B cell (primary cell): ENCODE results near the gene GRHPR. TPM values are rescaled to one million over a fixed set of nuclear protein-coding genes. Genes with fewer than 3 reads are reported as not detected.

Experiments used
- ATAC-seq: fragments of 200-7000 bp; cut with Tn5 transposase; one replicate; pipeline ENCODE4 v1.10.0; 2021; ENCODE audit warnings: low read depth, mild to moderate bottlenecking, moderate number of reproducible peaks, moderate library complexity
- CTCF ChIA-PET: fragments of 350-600 bp; sonication (Branson Sonifier 250); formaldehyde crosslinking; loops from one replicate; lab custom pipeline; 2021; ENCODE audit warnings: antibody characterized with exemption, inconsistent platforms; lab: Charles Lee
- POLR2A ChIA-PET: fragments of 350-600 bp; sonication (Branson Sonifier 250); formaldehyde crosslinking; loops from one replicate; lab custom pipeline; 2021; ENCODE audit warnings: antibody characterized with exemption; lab: Charles Lee
- DNase-seq: peaks from one replicate; pipeline ENCODE4 v3.0.0; 2013
- H2AFZ ChIP-seq: 2 replicates; pipeline ENCODE4 v1.6.1; 2012; ENCODE audit warnings: mild to moderate bottlenecking, low read depth, low read length; ENCODE audit not compliant: insufficient read depth, poor library complexity, severe bottlenecking
- H3K27ac ChIP-seq, 2 donors: 1 replicate in 1 of 2; 2 replicates in 1 of 2; pipeline ENCODE4 v1.5.1; 2012 to 2013; ENCODE audit warnings: low read length in 2 of 2, mild to moderate bottlenecking in 2 of 2, moderate library complexity in 1 of 2
- H3K27me3 ChIP-seq, 4 experiments: fragments of 200-600 bp in 1 of 4; sonication (generic) in 1 of 4; replicated peaks in 1 of 4; 1 replicate in 2 of 4; 2 replicates in 2 of 4; pipeline versions ENCODE4 v1.6.1 to v1.7.0; 2013 to 2016; ENCODE audit warnings: low read length in 3 of 4, mild to moderate bottlenecking in 2 of 4, mixed read lengths in 1 of 4, moderate library complexity in 1 of 4; ENCODE audit not compliant: insufficient read depth in 4 of 4, control insufficient read depth in 3 of 4; ENCODE audit errors: control extremely low read depth in 1 of 4
- H3K36me3 ChIP-seq, 2 experiments: replicated peaks in 1 of 2; 1 replicate in 1 of 2; 2 replicates in 1 of 2; pipeline versions ENCODE4 v1.6.1 to v1.7.1; 2013; ENCODE audit warnings: low read length in 1 of 2; ENCODE audit not compliant: insufficient read depth in 2 of 2, control insufficient read depth in 1 of 2; ENCODE audit errors: control extremely low read depth in 1 of 2, extremely low read depth in 1 of 2
- H3K4me1 ChIP-seq, 2 donors: fragments of 200-600 bp in 1 of 2; sonication (generic) in 1 of 2; 1 replicate in 1 of 2; 2 replicates in 1 of 2; pipeline versions ENCODE4 v1.5.1 to v1.6.1; 2013 to 2017; ENCODE audit warnings: low read length in 2 of 2; ENCODE audit not compliant: control insufficient read depth in 2 of 2, insufficient read depth in 2 of 2
- H3K4me2 ChIP-seq: replicated peaks from 2 replicates; pipeline ENCODE3; 2012; ENCODE audit warnings: mild to moderate bottlenecking, low read depth, low read length; ENCODE audit not compliant: poor library complexity, severe bottlenecking
- H3K4me3 ChIP-seq, 5 experiments: fragments of 200-600 bp in 1 of 5; sonication (generic) in 1 of 5; 1 replicate in 3 of 5; 2 replicates in 2 of 5; pipeline versions ENCODE4 v1.5.1 to v1.7.0; 2011 to 2016; ENCODE audit warnings: low read length in 4 of 5, mild to moderate bottlenecking in 4 of 5, low read depth in 2 of 5, control low read depth in 1 of 5, moderate library complexity in 1 of 5; ENCODE audit not compliant: insufficient read depth in 1 of 5; ENCODE audit errors: control extremely low read depth in 1 of 5, extremely low read depth in 1 of 5
- H3K79me2 ChIP-seq: fragments of 200-600 bp; sonication (generic); one replicate; pipeline ENCODE4 v1.6.0; 2016; ENCODE audit warnings: low read length; ENCODE audit not compliant: control insufficient read depth, insufficient read depth
- H3K9ac ChIP-seq: fragments of 200-600 bp; sonication (generic); 2 replicates; pipeline ENCODE4 v1.6.1; 2017; ENCODE audit warnings: mild to moderate bottlenecking, low read length, moderate library complexity
- H3K9me3 ChIP-seq, 3 donors: one replicate each; pipeline versions ENCODE4 v1.6.1 to v1.7.1; 2013; ENCODE audit warnings: low read length in 2 of 3; ENCODE audit not compliant: control insufficient read depth in 2 of 3, insufficient read depth in 1 of 3; ENCODE audit errors: control extremely low read depth in 1 of 3
- H4K20me1 ChIP-seq: 2 replicates; pipeline ENCODE4 v1.6.0; 2012; ENCODE audit warnings: mild to moderate bottlenecking, low read length; ENCODE audit not compliant: insufficient read depth, control insufficient read depth, poor library complexity, severe bottlenecking
- H3K27ac Mint-ChIP-seq: one replicate; pipeline ENCODE4 v1.8.0; 2021; ENCODE audit warnings: mixed read lengths
- H3K27me3 Mint-ChIP-seq: one replicate; pipeline ENCODE4 v1.8.0; 2021; ENCODE audit warnings: mixed read lengths
- H3K4me1 Mint-ChIP-seq: one replicate; pipeline ENCODE4 v1.8.0; 2021; ENCODE audit warnings: mixed read lengths
- H3K4me3 Mint-ChIP-seq: one replicate; pipeline ENCODE4 v1.8.0; 2021; ENCODE audit warnings: mixed read lengths
- H3K9me3 Mint-ChIP-seq: one replicate; pipeline ENCODE4 v1.8.0; 2022; ENCODE audit warnings: mixed read lengths; ENCODE audit not compliant: insufficient read depth
- CTCF ChIP-seq: fragments of 200-600 bp; IDR thresholded peaks from one replicate; pipeline ENCODE4 v1.8.0; 2022; ENCODE audit warnings: antibody characterized with exemption, mild to moderate bottlenecking
- EZH2 ChIP-seq: IDR thresholded peaks from 2 replicates; pipeline ENCODE4 v1.6.1; 2012; ENCODE audit warnings: borderline replicate concordance, low read depth, mild to moderate bottlenecking, moderate library complexity, low read length; ENCODE audit not compliant: insufficient read depth, poor library complexity, severe bottlenecking
- WGBS: methylation state at CpG from one replicate; pipeline ENCODE4 v1.1.5; 2013; ENCODE audit warnings: missing lambda C conversion rate; ENCODE audit not compliant: insufficient coverage; 5-methylcytosine and 5-hydroxymethylcytosine counted together
- intact Hi-C: fragments of 100-400 bp; cut with micrococcal nuclease; formaldehyde crosslinking; loops from one replicate; pipeline ENCODE4 v1.10.0; 2022
- polyA plus RNA-seq: library from polyadenylated mRNA; depleted of rRNA; stranded (reverse); fragments of >200 nt; gene quantifications from 2 replicates; pipeline ENCODE4 v1.2.3, GENCODE V29; 2012
- total RNA-seq, 2 donors: library from RNA; stranded (reverse); fragments of 120-200 nt in 1 of 2; gene quantifications; 1 replicate in 1 of 2; 2 replicates in 1 of 2; pipeline versions ENCODE4 v1.2.3 to v1.2.4, GENCODE V29; 2013 to 2022

GRHPR gene
- total and polyA plus RNA-seq, 2 donors (not counting 1 experiment from before 2014, with no cell fraction given), result 121 to 138 TPM

GRCh38 chr9:37421914-37422288 lies 595 bp upstream of the GRHPR start:
- Histone ChIP-seq H3K79me2 (peaks cover 57% of the 10 kb centered on the region), H3K27ac (peak overlapping the region; percentile 68 to 80), H3K9ac (peak overlapping the region; percentile 92), H2AFZ (peak overlapping the region; percentile 99), H3K4me2 (peak overlapping the region; percentile 84), H3K4me3 (peak overlapping the region; percentile 39 to 88 (median 82)), H3K27me3 (no peaks in the 10 kb centered on the region), H3K36me3 (peaks cover 0 to 19% of the 10 kb centered on the region in 2 experiments), H3K4me1 (peaks cover 18 to 31% of the 10 kb centered on the region in 2 donors), H3K9me3 (no peaks in the 10 kb centered on the region), H4K20me1 (peaks cover 12% of the 10 kb centered on the region)
- peak overlapping the region; percentile 92 for H3K27ac Mint-ChIP-seq
- TF ChIP-seq CTCF, result no peak
- no peak for TF ChIP-seq EZH2
- ChIA-PET POLR2A (interaction anchor here (1.0 to 1.3 kb wide), 4 partner anchors 10 to 98 kb away, joined by 3 read pairs; no protein-coding TSS in a partner anchor), CTCF (interaction anchor here (0.6 to 1.6 kb wide), 5 partner anchors 8 to 471 kb away, joined by 3 to 5 read pairs (median 3); no protein-coding TSS in a partner anchor)
- peak overlapping the region; percentile 97 for H3K4me3 Mint-ChIP-seq
- H3K4me1 Mint-ChIP-seq, result peaks cover 32% of the 10 kb centered on the region
- H3K27me3 Mint-ChIP-seq, result no peaks in the 10 kb centered on the region
- intact Hi-C loops, result loop anchor here (1.0 to 5.0 kb wide), 4 partner anchors 13 to 170 kb away; partner anchors contain the start of genes POLR1E, TOMM5 and ZBTB5
- no peak for DNase-seq
- ATAC-seq, result no peak
- no peaks in the 10 kb centered on the region for H3K9me3 Mint-ChIP-seq
- WGBS, result 38% methylated on average over 3 of the region's 8 CpGs

- Mint-ChIP-seq H3K4me3 (peak overlapping the region; percentile 97), H3K27me3 (no peaks in the 10 kb centered on the region), H3K4me1 (peaks cover 28% of the 10 kb centered on the region), H3K9me3 (no peaks in the 10 kb centered on the region), H3K27ac (peak overlapping the region; percentile 59)
- H3K9ac ChIP-seq, result peak overlapping the region; percentile 92
- H3K9me3 ChIP-seq, result no peaks in the 10 kb centered on the region
- peaks cover 12% of the 10 kb centered on the region for H4K20me1 ChIP-seq
- 74% methylated on average over 2 of the region's 2 CpGs for WGBS
- H3K4me1 ChIP-seq, result peaks cover 18 to 31% of the 10 kb centered on the region in 2 donors
- peaks cover 0 to 34% of the 10 kb centered on the region in 2 experiments for H3K36me3 ChIP-seq
- ChIA-PET CTCF (interaction anchor here (1.7 kb wide), 1 partner anchor 13 kb away, joined by 8 read pairs; no protein-coding TSS in a partner anchor), POLR2A (interaction anchor here (1.1 kb wide), 1 partner anchor 42 kb away, joined by 5 read pairs; the partner anchor contains the start of gene ZBTB5)
- TF ChIP-seq CTCF (no peak), EZH2 (no peak)
- intact Hi-C loops, result loop anchor here (5.0 kb wide), 1 partner anchor 169 kb away; the partner anchor contains the start of gene TOMM5
- H3K27ac ChIP-seq, result no peak overlapping the region
- H3K4me3 ChIP-seq, result peak overlapping the region in 3 of 5 experiments; percentile 82 to 86 (median 82)
- peak; percentile 9 for DNase-seq
- peak overlapping the region; percentile 84 for H3K4me2 ChIP-seq
- H3K79me2 ChIP-seq, result peaks cover 57% of the 10 kb centered on the region
- H2AFZ ChIP-seq, result no peak overlapping the region
- no peak for ATAC-seq
- no peaks in the 10 kb centered on the region for H3K27me3 ChIP-seq
Observed at GRCh38 chr9:37423508-37423907, 1.0 kb downstream of the GRHPR start.
